Activated CD4-positive, alpha-beta memory T cell treated with anti-CD3 and anti-CD28 coated beads for 36 hours (primary cell): ENCODE results near the gene PIH1D1. TPM values are rescaled to one million over a fixed set of nuclear protein-coding genes. Genes with fewer than 3 reads are reported as not detected.

ENCODE experiments used
- CTCF ChIA-PET: fragments of 350-600 bp; sonication (Branson Sonifier 250); formaldehyde crosslinking; loops from one replicate; lab custom pipeline; 2021; ENCODE audit warnings: antibody characterized with exemption, inconsistent platforms; lab: Charles Lee
- POLR2A ChIA-PET: fragments of 350-600 bp; sonication (Branson Sonifier 250); formaldehyde crosslinking; loops from one replicate; lab custom pipeline; 2021; ENCODE audit warnings: antibody characterized with exemption; lab: Charles Lee
- DNase-seq: peaks from one replicate; pipeline ENCODE4 v3.0.0-alpha.2; 2020
- H3K27ac Mint-ChIP-seq: one replicate; pipeline ENCODE4 v1.8.0; 2021; ENCODE audit warnings: mixed read lengths
- H3K27me3 Mint-ChIP-seq: one replicate; pipeline ENCODE4 v1.8.0; 2021; ENCODE audit warnings: mixed read lengths
- H3K36me3 Mint-ChIP-seq: one replicate; pipeline ENCODE4 v1.8.0; 2021; ENCODE audit warnings: mixed read lengths
- H3K4me1 Mint-ChIP-seq: one replicate; pipeline ENCODE4 v1.8.0; 2021; ENCODE audit warnings: low read depth, mixed read lengths
- H3K4me3 Mint-ChIP-seq: one replicate; pipeline ENCODE4 v1.8.0; 2021; ENCODE audit warnings: mild to moderate bottlenecking, mixed read lengths
- H3K9me3 Mint-ChIP-seq: one replicate; pipeline ENCODE4 v1.8.0; 2021; ENCODE audit warnings: mixed read lengths
- intact Hi-C: fragments of 100-400 bp; cut with micrococcal nuclease; formaldehyde crosslinking; loops from one replicate; pipeline ENCODE4 v1.15.1; 2023
- microRNA-seq: library from miRNA; unstranded; fragments of <30 nt; microRNA quantifications from one replicate; pipeline ENCODE4 v1.2.0, GENCODE V29; 2022; ENCODE audit warnings: borderline number of aligned reads, borderline microRNAs expressed, borderline replicate concordance
- total RNA-seq, 2 experiments: library from RNA; stranded (reverse); gene quantifications; one replicate each; pipeline ENCODE4 v1.2.3, GENCODE V29; 2021

PIH1D1 gene
- total RNA-seq, 2 experiments from 2014 or later: 117 to 129 TPM

- H3K27me3 Mint-ChIP-seq: no peaks in the 10 kb centered on the region
- H3K27ac Mint-ChIP-seq: no peak overlapping the region
- POLR2A ChIA-PET: no interaction called here
Observed at GRCh38 chr19:49398001-49398615, 53.5 kb downstream of the PIH1D1 start.

DNA sequence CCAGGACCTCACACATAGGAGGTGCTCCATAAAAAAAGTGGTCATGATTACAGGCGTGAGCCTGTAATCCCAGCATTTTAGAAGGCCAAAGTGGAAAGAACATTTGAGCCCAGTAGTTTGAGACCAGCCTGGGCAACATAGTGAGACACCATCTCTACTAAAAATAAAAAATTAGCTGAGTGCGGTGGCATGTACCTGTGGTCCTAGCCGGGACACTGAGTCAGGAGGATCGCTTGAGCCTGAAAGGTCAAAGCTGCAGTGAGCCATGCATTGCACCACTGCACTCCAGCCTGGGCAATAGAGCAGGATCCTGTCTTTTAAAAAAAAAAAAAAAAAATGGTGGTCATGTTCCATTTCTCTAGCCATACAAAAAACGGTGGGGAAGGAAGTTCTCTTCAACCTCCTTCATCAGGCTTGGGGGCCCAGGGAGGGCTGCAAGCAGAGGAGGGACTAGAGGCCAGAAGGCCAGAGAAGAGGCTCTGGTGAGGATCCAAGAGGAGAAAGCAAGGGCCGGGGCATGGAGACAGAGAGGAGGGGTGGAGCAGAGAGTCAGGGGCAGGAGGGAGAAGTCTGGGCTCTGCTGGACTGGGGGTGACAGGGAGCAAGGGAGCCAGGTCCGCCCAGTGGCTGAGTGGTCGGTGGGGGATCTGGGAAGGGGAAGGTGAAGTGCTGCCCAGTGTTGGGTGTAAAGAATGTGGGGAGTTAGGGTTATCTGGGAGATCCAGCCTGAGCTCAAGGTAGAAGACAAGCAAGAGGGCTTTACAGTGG lies 54.7 kb downstream of the PIH1D1 start:
- intact Hi-C loops: no loop called here
- DNase-seq: no peak
- Mint-ChIP-seq H3K4me3 (no peak overlapping the region), H3K27me3 (peaks cover 1% of the 10 kb centered on the region), H3K36me3 (no peaks in the 10 kb centered on the region), H3K4me1 (peaks cover 14% of the 10 kb centered on the region), H3K9me3 (no peaks in the 10 kb centered on the region), H3K27ac (no peak overlapping the region)
- ChIA-PET CTCF (interaction anchor here (0.6 to 1.7 kb wide), 2 partner anchors 17 to 33 kb away, joined by 5 read pairs; no protein-coding TSS in a partner anchor), POLR2A (interaction anchor here (0.5 kb wide), 1 partner anchor 13 kb away, joined by 3 read pairs; no protein-coding TSS in a partner anchor)

More at GRCh38 chr19:49398001-49398615, 53.5 kb downstream of the PIH1D1 start:
- H3K4me1 Mint-ChIP-seq: peaks cover 11% of the 10 kb centered on the region
- intact Hi-C loops: no loop called here
- no peak overlapping the region for H3K4me3 Mint-ChIP-seq
- CTCF ChIA-PET: no interaction called here
- no peaks in the 10 kb centered on the region for H3K9me3 Mint-ChIP-seq
- H3K36me3 Mint-ChIP-seq: no peaks in the 10 kb centered on the region
- no peak for DNase-seq

Small RNAs within 50 kb of the gene (microRNA-seq; reads per million reads assigned to microRNA genes)
- 17,429 reads per million, percentile 97 among the genes with 10 or more reads in this experiment for gene MIR150

Other genes with a start within 250 kb of the PIH1D1 start
- gene SLC6A16, start 126.6 kb downstream of the PIH1D1 start, total RNA-seq: 1 to 10 TPM; 1.0 to 1.3 TPM
- gene CD37, start 116.4 kb downstream of the PIH1D1 start, total RNA-seq: 100 to 1,000 TPM; 178 to 181 TPM
- not detected for gene TEAD2, start 89.4 kb downstream of the PIH1D1 start, total RNA-seq
- gene DKKL1, start 87.9 kb downstream of the PIH1D1 start, total RNA-seq: not detected
- 1 to 10 TPM; 2.3 to 2.6 TPM for gene KASH5, start 63.6 kb downstream of the PIH1D1 start, total RNA-seq
- gene PTH2, start 28.4 kb downstream of the PIH1D1 start, total RNA-seq: not detected
- gene GFY, start 26.4 kb downstream of the PIH1D1 start, total RNA-seq: not detected
- under 1 TPM in 1 of 2 experiments, not detected in 1; 0.17 TPM for gene SLC17A7, start 10.3 kb downstream of the PIH1D1 start, total RNA-seq
- 10 to 100 TPM; 43.7 to 44.2 TPM for gene ALDH16A1, start 1.4 kb upstream of the PIH1D1 start, total RNA-seq
- 10 to 100 TPM; 50.1 to 51.0 TPM for gene FLT3LG, start 22.4 kb upstream of the PIH1D1 start, total RNA-seq
- gene RPL13A, start 35.8 kb upstream of the PIH1D1 start, total RNA-seq: 1,000 to 10,000 TPM; 4,276 to 4,379 TPM
- 1,000 to 10,000 TPM; 3,093 to 3,130 TPM for gene RPS11, start 44.6 kb upstream of the PIH1D1 start, total RNA-seq
- gene FCGRT, start 60.8 kb upstream of the PIH1D1 start, total RNA-seq: 10 to 100 TPM; 13.2 to 17.2 TPM
- 1 to 10 TPM; 6.3 to 6.5 TPM for gene RCN3, start 76.2 kb upstream of the PIH1D1 start, total RNA-seq
- gene NOSIP, start 128.7 kb upstream of the PIH1D1 start, total RNA-seq: 10 to 100 TPM; 80.3 to 84.3 TPM
- gene PRRG2, start 129.5 kb upstream of the PIH1D1 start, total RNA-seq: 1 to 10 TPM in 1 of 2 experiments, under 1 TPM in 1; 0.85 to 1.5 TPM
- 10 to 100 TPM; 19.9 to 22.4 TPM for gene PRR12, start 139.4 kb upstream of the PIH1D1 start, total RNA-seq
- 10 to 100 TPM; 12.2 to 14.4 TPM for gene RRAS, start 188.3 kb upstream of the PIH1D1 start, total RNA-seq
- 10 to 100 TPM; 57.4 to 58.6 TPM for gene SCAF1, start 190.4 kb upstream of the PIH1D1 start, total RNA-seq
- 100 to 1,000 TPM; 143 to 156 TPM for gene IRF3, start 214.0 kb upstream of the PIH1D1 start, total RNA-seq
- 10 to 100 TPM; 87.2 to 89.1 TPM for gene BCL2L12, start 214.1 kb upstream of the PIH1D1 start, total RNA-seq
- gene PRMT1, start 225.5 kb upstream of the PIH1D1 start, total RNA-seq: 100 to 1,000 TPM; 315 to 325 TPM
- 1 to 10 TPM; 2.9 to 3.0 TPM for gene ADM5, start 237.8 kb upstream of the PIH1D1 start, total RNA-seq
- 1 to 10 TPM; 1.4 to 1.6 TPM for gene CPT1C, start 239.3 kb upstream of the PIH1D1 start, total RNA-seq